Measurements from ENCODE around the gene PDSS2.

Gene PDSS2

GRCh38 chr6:107444277-107444676, 15.1 kb downstream of the PDSS2 start:
- Histone ChIP-seq H3K4me3 (ENCODE audit: low read depth, low read length, poor library complexity, severe bottlenecking) (no peak overlapping the region), H3K27me3 (ENCODE audit: insufficient read depth, low read length) (no peaks in the 10 kb centered on the region), H2AFZ (ENCODE audit: low read length) (no peak overlapping the region)

GRCh38 chr6:107443608-107444267, 15.6 kb downstream of the PDSS2 start:
- Histone ChIP-seq H3K9ac (ENCODE audit: low read length) (no peak overlapping the region), H3K4me3 (ENCODE audit: low read depth, low read length, poor library complexity, severe bottlenecking) (no peak overlapping the region), H3K4me2 (ENCODE audit: low read length) (no peak overlapping the region), H3K27me3 (ENCODE audit: insufficient read depth, low read length) (no peaks in the 10 kb centered on the region), H3K4me1 (ENCODE audit: insufficient read depth, low read length, severe bottlenecking) (no peaks in the 10 kb centered on the region), H4K20me1 (ENCODE audit: insufficient read depth, low read length) (no peaks in the 10 kb centered on the region), H3K9me2 (ENCODE audit: low read depth, low read length) (no peaks in the 10 kb centered on the region), H3F3A (ENCODE audit: insufficient read depth, low read length) (no peaks in the 10 kb centered on the region), H2AFZ (ENCODE audit: low read length) (no peak overlapping the region), H3K36me3 (ENCODE audit: insufficient read depth, low read length) (peaks cover 13% of the 10 kb centered on the region), H3K79me2 (ENCODE audit: insufficient read depth, low read length) (0 out of 2 replicates have a peak, but pooled peaks cover 3% of the 10 kb centered on the region), H3K9me3 (ENCODE audit: low read length) (peaks cover 15% of the 10 kb centered on the region), H3K27ac (ENCODE audit: low read depth, low read length, poor library complexity, severe bottlenecking) (no peak overlapping the region)
- TF ChIP-seq EZH2 (IDR thresholded peaks at IDR 0.05; ENCODE audit: borderline replicate concordance, low read length) (no peak), CTCF (IDR thresholded peaks at IDR 0.05; ENCODE audit: low read length) (no peak)

More at GRCh38 chr6:107444277-107444676, 15.1 kb downstream of the PDSS2 start:
- H3K9me3 ChIP-seq (ENCODE audit: low read length): peaks cover 19% of the 10 kb centered on the region
- H3K27ac ChIP-seq (ENCODE audit: low read depth, low read length, poor library complexity, severe bottlenecking): no peak overlapping the region
- H3F3A ChIP-seq (ENCODE audit: insufficient read depth, low read length): no peaks in the 10 kb centered on the region
- H3K36me3 ChIP-seq (ENCODE audit: insufficient read depth, low read length): peaks cover 13% of the 10 kb centered on the region
- no peak overlapping the region for H3K4me2 ChIP-seq (ENCODE audit: low read length)
- 0 out of 2 replicates have a peak, but pooled peaks cover 3% of the 10 kb centered on the region for H3K79me2 ChIP-seq (ENCODE audit: insufficient read depth, low read length)
- H3K9ac ChIP-seq (ENCODE audit: low read length): no peak overlapping the region
- no peaks in the 10 kb centered on the region for H3K9me2 ChIP-seq (ENCODE audit: low read depth, low read length)
- H3K4me1 ChIP-seq (ENCODE audit: insufficient read depth, low read length, severe bottlenecking): no peaks in the 10 kb centered on the region
- H4K20me1 ChIP-seq (ENCODE audit: insufficient read depth, low read length): no peaks in the 10 kb centered on the region
- TF ChIP-seq EZH2 (IDR thresholded peaks at IDR 0.05; ENCODE audit: borderline replicate concordance, low read length): no peak
- no peak for TF ChIP-seq CTCF (IDR thresholded peaks at IDR 0.05; ENCODE audit: low read length)

GRCh38 chr6:107442938-107443607, 16.3 kb downstream of the PDSS2 start:
- Histone ChIP-seq H3K79me2 (ENCODE audit: insufficient read depth, low read length) (0 out of 2 replicates have a peak, but pooled peaks cover 3% of the 10 kb centered on the region), H3K9me2 (ENCODE audit: low read depth, low read length) (no peaks in the 10 kb centered on the region), H4K20me1 (ENCODE audit: insufficient read depth, low read length) (no peaks in the 10 kb centered on the region), H3K4me3 (ENCODE audit: low read depth, low read length, poor library complexity, severe bottlenecking) (no peak overlapping the region), H3K27me3 (ENCODE audit: insufficient read depth, low read length) (no peaks in the 10 kb centered on the region), H2AFZ (ENCODE audit: low read length) (no peak overlapping the region), H3K9ac (ENCODE audit: low read length) (no peak overlapping the region), H3K4me1 (ENCODE audit: insufficient read depth, low read length, severe bottlenecking) (no peaks in the 10 kb centered on the region), H3K27ac (ENCODE audit: low read depth, low read length, poor library complexity, severe bottlenecking) (no peak overlapping the region), H3K4me2 (ENCODE audit: low read length) (no peak overlapping the region), H3K9me3 (ENCODE audit: low read length) (peaks cover 13% of the 10 kb centered on the region), H3F3A (ENCODE audit: insufficient read depth, low read length) (no peaks in the 10 kb centered on the region), H3K36me3 (ENCODE audit: insufficient read depth, low read length) (peaks cover 13% of the 10 kb centered on the region)
- TF ChIP-seq EZH2 (IDR thresholded peaks at IDR 0.05; ENCODE audit: borderline replicate concordance, low read length) (no peak), CTCF (IDR thresholded peaks at IDR 0.05; ENCODE audit: low read length) (no peak)

All from OCI-LY1 (cell line).